ENCODE measurements around the gene HM13.
"Not testable (repeated sequence)": the region's sequence is repeated elsewhere in the genome, so short reads cannot be mapped to it uniquely, and the experiment has no call there.

HM13 gene

DNA sequence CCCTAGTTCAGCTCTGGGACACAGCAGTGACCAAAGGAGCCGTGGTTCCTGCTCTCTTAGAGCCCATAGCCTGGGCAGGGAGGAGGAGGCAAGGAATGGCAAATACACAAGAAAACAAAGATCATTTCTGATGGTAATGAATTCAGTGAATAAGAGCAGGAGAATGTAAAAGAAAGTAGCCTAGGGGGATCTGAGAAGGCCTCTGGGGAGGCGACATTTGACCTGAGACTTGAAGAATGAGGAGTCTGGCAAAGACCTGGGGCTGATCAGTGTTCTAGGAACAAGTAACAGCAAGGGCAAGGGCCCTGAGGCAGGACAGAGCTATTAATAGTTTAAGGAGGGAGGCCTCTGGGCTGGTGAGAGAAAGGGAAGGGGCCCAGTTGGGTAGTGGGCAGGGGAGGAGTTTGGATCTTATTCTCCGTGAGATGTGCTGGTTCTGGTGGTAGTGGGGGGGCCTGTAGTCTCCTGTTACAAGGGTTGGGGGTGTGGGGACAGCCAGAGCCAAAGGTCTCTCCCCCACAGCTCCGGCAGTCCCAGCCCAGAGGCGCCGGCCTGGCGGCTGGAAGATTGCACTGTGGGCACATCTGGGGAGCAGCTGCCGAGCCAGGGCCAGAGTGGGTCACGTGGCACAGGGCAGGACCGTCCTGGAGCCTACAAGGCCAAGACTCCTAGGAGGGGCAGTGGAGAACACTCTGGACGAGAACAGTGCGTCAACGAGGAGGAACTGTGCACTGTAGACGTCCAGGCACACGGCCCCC is 81.6 kb downstream of the HM13 start:
- 11% methylated on average over 15 of the region's 15 CpGs for WGBS
- H2BK12ac ChIP-seq (ENCODE audit: low read length in 2 of 2): peak overlapping the region; percentile 90 to 93

DNA sequence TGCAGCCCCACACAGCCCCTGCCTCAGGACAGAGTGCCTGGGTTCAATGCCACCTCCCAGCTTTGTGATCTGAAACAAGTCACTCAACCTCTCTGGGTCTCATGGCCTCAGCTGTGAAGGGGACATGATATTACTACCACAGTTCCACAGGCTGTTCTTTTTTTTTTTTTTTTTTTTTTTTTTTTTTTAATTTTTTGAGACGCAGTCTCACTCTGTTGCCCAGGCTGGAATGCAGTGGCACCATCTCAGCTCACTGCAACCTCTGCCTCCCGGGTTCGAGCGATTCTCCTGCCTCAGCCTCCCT is 82.1 kb downstream of the HM13 start:
- H3K4me2 ChIP-seq (ENCODE audit: low read length, poor library complexity, severe bottlenecking); H3K27me3 ChIP-seq (ENCODE audit: control insufficient read depth in 1 of 2, insufficient read depth in 1 of 2, low read length in 2 of 2); H3K36me3 ChIP-seq (ENCODE audit: control insufficient read depth in 1 of 2, insufficient read depth in 2 of 2, low read depth in 1 of 2, low read length in 2 of 2); H3K79me1 ChIP-seq (replicated peaks; ENCODE audit: low read length, poor library complexity, severe bottlenecking); DNase-seq; H3K9me3 ChIP-seq (ENCODE audit: control insufficient read depth, low read length); H3K4me3 ChIP-seq (ENCODE audit: insufficient read depth in 1 of 2, low read depth in 1 of 2, low read length in 2 of 2); H2BK5ac ChIP-seq (ENCODE audit: low read depth, low read length, poor library complexity, severe bottlenecking); H3K23ac ChIP-seq (ENCODE audit: low read length in 2 of 2): not testable (repeated sequence)
- Histone ChIP-seq H2BK15ac (ENCODE audit: low read depth, poor library complexity, severe bottlenecking) (peak overlapping the region; percentile 60), H4K91ac (ENCODE audit: low read length) (peak overlapping the region; percentile 96), H3K4me1 (ENCODE audit: control insufficient read depth, insufficient read depth, low read depth, low read length) (peaks cover 18% of the 10 kb centered on the region), H4K8ac (ENCODE audit: low read length) (peak overlapping the region; percentile 82), H3K18ac (ENCODE audit: low read depth in 1 of 2, low read length in 2 of 2) (peak overlapping the region; percentile 96 to 98), H2BK120ac (ENCODE audit: low read depth, low read length) (peak overlapping the region; percentile 36), H3K4ac (ENCODE audit: low read depth in 1 of 2, low read length in 2 of 2) (peak overlapping the region; percentile 55 to 86), H2BK12ac (ENCODE audit: low read length in 2 of 2) (peak overlapping the region; percentile 60 to 93), H3K9ac (ENCODE audit: low read length) (peak overlapping the region; percentile 83), H3K27ac (ENCODE audit: low read length, poor library complexity, severe bottlenecking) (peak overlapping the region; percentile 38), H2AFZ (ENCODE audit: low read depth, low read length) (peak overlapping the region; percentile 6), H2AK5ac (ENCODE audit: low read length, severe bottlenecking) (peak overlapping the region; percentile 21), H3K14ac (ENCODE audit: low read length in 2 of 2) (peak overlapping the region in 1 of 2 experiments; percentile 84)
- WGBS: 67% methylated on average over 4 of the region's 4 CpGs

More for the DNA sequence above, 81.6 kb downstream of the HM13 start:
- Histone ChIP-seq H2BK120ac (ENCODE audit: low read depth, low read length) (peak overlapping the region; percentile 36), H3K9me3 (ENCODE audit: control insufficient read depth, low read length) (no peaks in the 10 kb centered on the region), H3K4me3 (ENCODE audit: insufficient read depth in 1 of 2, low read depth in 1 of 2, low read length in 2 of 2) (no peak overlapping the region), H3K14ac (ENCODE audit: low read length in 2 of 2) (peak overlapping the region in 1 of 2 experiments; percentile 84), H3K36me3 (ENCODE audit: control insufficient read depth in 1 of 2, insufficient read depth in 2 of 2, low read depth in 1 of 2, low read length in 2 of 2) (no peaks in the 10 kb centered on the region), H2AFZ (ENCODE audit: low read depth, low read length) (peak overlapping the region; percentile 6), H3K4me2 (ENCODE audit: low read length, poor library complexity, severe bottlenecking) (no peak overlapping the region), H3K23ac (ENCODE audit: low read length in 2 of 2) (no peak overlapping the region), H4K8ac (ENCODE audit: low read length) (peak overlapping the region; percentile 82), H4K91ac (ENCODE audit: low read length) (peak overlapping the region; percentile 96), H3K9ac (ENCODE audit: low read length) (peak overlapping the region; percentile 83), H3K79me1 (replicated peaks; ENCODE audit: low read length, poor library complexity, severe bottlenecking) (no peaks in the 10 kb centered on the region), H3K27ac (ENCODE audit: low read length, poor library complexity, severe bottlenecking) (peak overlapping the region; percentile 38), H3K18ac (ENCODE audit: low read depth in 1 of 2, low read length in 2 of 2) (peak overlapping the region; percentile 96 to 98), H2BK5ac (ENCODE audit: low read depth, low read length, poor library complexity, severe bottlenecking) (no peak overlapping the region), H3K27me3 (ENCODE audit: control insufficient read depth in 1 of 2, insufficient read depth in 1 of 2, low read length in 2 of 2) (no peaks in the 10 kb centered on the region), H3K4me1 (ENCODE audit: control insufficient read depth, insufficient read depth, low read depth, low read length) (peaks cover 21% of the 10 kb centered on the region), H2BK15ac (ENCODE audit: low read depth, poor library complexity, severe bottlenecking) (peak overlapping the region; percentile 60), H3K4ac (ENCODE audit: low read depth in 1 of 2, low read length in 2 of 2) (peak overlapping the region; percentile 80 to 88), H2AK5ac (ENCODE audit: low read length, severe bottlenecking) (peak overlapping the region; percentile 21)
- peak; percentile 99 for DNase-seq

DNA sequence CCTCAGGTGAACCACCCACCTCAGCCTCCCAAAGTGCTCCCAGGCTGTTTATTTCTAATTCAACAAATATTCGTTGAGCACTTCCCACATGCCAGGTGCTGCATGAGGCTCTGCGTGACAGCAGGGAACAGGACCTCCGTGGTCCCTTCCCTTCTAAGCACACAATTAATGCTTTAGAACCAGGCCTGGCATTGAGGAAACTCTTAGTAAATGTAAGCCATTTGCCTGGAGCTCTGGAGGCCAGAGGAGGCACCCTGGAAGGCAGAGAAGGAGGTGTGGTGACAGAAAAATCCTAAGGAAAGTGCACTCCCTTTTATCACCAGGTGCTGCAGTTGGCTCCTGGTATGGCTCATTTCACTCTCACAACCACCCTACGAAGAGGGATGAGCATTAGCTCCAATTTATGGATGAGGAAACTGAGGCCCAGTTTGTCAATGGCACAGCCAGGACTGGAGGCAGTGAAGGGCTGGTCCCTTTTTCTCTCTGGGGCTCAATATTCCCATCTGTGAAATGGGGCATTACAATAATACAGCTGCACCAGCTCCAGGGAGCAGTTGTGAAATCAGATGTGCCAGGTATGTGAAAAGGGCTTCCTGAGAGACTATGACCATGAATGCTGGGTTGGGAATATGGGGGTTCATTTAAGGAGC is 82.7 kb downstream of the HM13 start:
- H2BK120ac ChIP-seq (ENCODE audit: low read depth, low read length): peak overlapping the region; percentile 36
- H2AK5ac ChIP-seq (ENCODE audit: low read length, severe bottlenecking): no peak overlapping the region
- H3K27me3 ChIP-seq (ENCODE audit: control insufficient read depth in 1 of 2, insufficient read depth in 1 of 2, low read length in 2 of 2): no peaks in the 10 kb centered on the region
- WGBS: 55% methylated on average over 4 of the region's 4 CpGs
- no peak overlapping the region for H2BK5ac ChIP-seq (ENCODE audit: low read depth, low read length, poor library complexity, severe bottlenecking)
- peak overlapping the region; percentile 53 for H4K91ac ChIP-seq (ENCODE audit: low read length)
- H4K8ac ChIP-seq (ENCODE audit: low read length): peak overlapping the region; percentile 1
- no peak overlapping the region for H3K23ac ChIP-seq (ENCODE audit: low read length in 2 of 2)
- no peak overlapping the region for H3K27ac ChIP-seq (ENCODE audit: low read length, poor library complexity, severe bottlenecking)
- peak overlapping the region; percentile 83 for H3K9ac ChIP-seq (ENCODE audit: low read length)
- DNase-seq: peak; percentile 76
- H3K4me1 ChIP-seq (ENCODE audit: control insufficient read depth, insufficient read depth, low read depth, low read length): peaks cover 18% of the 10 kb centered on the region
- no peak overlapping the region for H3K14ac ChIP-seq (ENCODE audit: low read length in 2 of 2)
- H3K9me3 ChIP-seq (ENCODE audit: control insufficient read depth, low read length): no peaks in the 10 kb centered on the region
- no peak overlapping the region for H3K4me3 ChIP-seq (ENCODE audit: insufficient read depth in 1 of 2, low read depth in 1 of 2, low read length in 2 of 2)
- peak overlapping the region; percentile 41 to 73 for H3K18ac ChIP-seq (ENCODE audit: low read depth in 1 of 2, low read length in 2 of 2)
- H3K36me3 ChIP-seq (ENCODE audit: control insufficient read depth in 1 of 2, insufficient read depth in 2 of 2, low read depth in 1 of 2, low read length in 2 of 2): no peaks in the 10 kb centered on the region
- H3K4me2 ChIP-seq (ENCODE audit: low read length, poor library complexity, severe bottlenecking): no peak overlapping the region
- no peak overlapping the region for H2AFZ ChIP-seq (ENCODE audit: low read depth, low read length)
- no peaks in the 10 kb centered on the region for H3K79me1 ChIP-seq (replicated peaks; ENCODE audit: low read length, poor library complexity, severe bottlenecking)
- peak overlapping the region; percentile 33 for H2BK15ac ChIP-seq (ENCODE audit: low read depth, poor library complexity, severe bottlenecking)
- peak overlapping the region; percentile 5 to 26 for H3K4ac ChIP-seq (ENCODE audit: low read depth in 1 of 2, low read length in 2 of 2)
- peak overlapping the region; percentile 7 to 49 for H2BK12ac ChIP-seq (ENCODE audit: low read length in 2 of 2)

DNA sequence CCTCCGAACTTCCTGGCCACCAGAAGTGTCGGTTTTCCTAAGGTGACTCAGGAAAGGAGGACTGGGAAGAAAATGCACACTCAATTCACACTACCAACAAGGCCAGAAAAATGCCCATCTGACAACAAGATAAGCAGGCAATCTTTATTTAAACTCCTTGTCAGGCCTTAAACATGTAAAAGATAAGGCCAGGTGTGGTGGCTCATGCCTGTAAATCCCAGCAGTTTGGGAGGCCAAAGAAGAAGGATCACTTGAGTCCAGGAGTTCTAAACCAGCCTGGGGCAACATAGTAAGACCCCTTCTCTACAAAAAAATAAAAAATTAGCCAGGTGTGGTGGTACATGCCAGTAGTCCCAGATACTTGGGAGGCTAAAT is 83.2 kb downstream of the HM13 start:
- Histone ChIP-seq H3K4ac (ENCODE audit: low read depth in 1 of 2, low read length in 2 of 2) (peak overlapping the region in 1 of 2 experiments; percentile 5), H3K23ac (ENCODE audit: low read length in 2 of 2) (no peak overlapping the region), H3K9me3 (ENCODE audit: control insufficient read depth, low read length) (no peaks in the 10 kb centered on the region), H3K4me2 (ENCODE audit: low read length, poor library complexity, severe bottlenecking) (no peak overlapping the region), H2BK120ac (ENCODE audit: low read depth, low read length) (peak overlapping the region; percentile 51), H3K79me1 (replicated peaks; ENCODE audit: low read length, poor library complexity, severe bottlenecking) (no peaks in the 10 kb centered on the region), H3K14ac (ENCODE audit: low read length in 2 of 2) (no peak overlapping the region), H3K9ac (ENCODE audit: low read length) (no peak overlapping the region), H4K8ac (ENCODE audit: low read length) (no peak overlapping the region), H3K4me3 (ENCODE audit: insufficient read depth in 1 of 2, low read depth in 1 of 2, low read length in 2 of 2) (no peak overlapping the region), H2AFZ (ENCODE audit: low read depth, low read length) (no peak overlapping the region), H3K4me1 (ENCODE audit: control insufficient read depth, insufficient read depth, low read depth, low read length) (peaks cover 20% of the 10 kb centered on the region), H3K18ac (ENCODE audit: low read depth in 1 of 2, low read length in 2 of 2) (peak overlapping the region; percentile 5 to 73), H2BK15ac (ENCODE audit: low read depth, poor library complexity, severe bottlenecking) (peak overlapping the region; percentile 33), H3K27me3 (ENCODE audit: control insufficient read depth in 1 of 2, insufficient read depth in 1 of 2, low read length in 2 of 2) (no peaks in the 10 kb centered on the region), H3K36me3 (ENCODE audit: control insufficient read depth in 1 of 2, insufficient read depth in 2 of 2, low read depth in 1 of 2, low read length in 2 of 2) (no peaks in the 10 kb centered on the region), H3K27ac (ENCODE audit: low read length, poor library complexity, severe bottlenecking) (no peak overlapping the region), H2BK12ac (ENCODE audit: low read length in 2 of 2) (peak overlapping the region in 1 of 2 experiments; percentile 23), H2BK5ac (ENCODE audit: low read depth, low read length, poor library complexity, severe bottlenecking) (no peak overlapping the region), H2AK5ac (ENCODE audit: low read length, severe bottlenecking) (no peak overlapping the region), H4K91ac (ENCODE audit: low read length) (no peak overlapping the region)
- WGBS: 96% methylated on average over 2 of the region's 2 CpGs
- no peak for DNase-seq

Measured in mesenchymal stem cell (in vitro differentiated cells and primary cell).